Measurements from ENCODE around the gene SDK1.

GRCh38 chr7:4307316-4308204, 1006.5 kb downstream of the SDK1 start:
- TF ChIP-seq CTCF (IDR thresholded peaks at IDR 0.05) (no peak), POLR2A (IDR thresholded peaks at IDR 0.05) (no peak)
